Non-pigmented ciliary epithelial cell (primary cell): ENCODE results near the gene STAC.

Experiments
- DNase-seq: peaks from one replicate; pipeline ENCODE4 v3.0.0-alpha.2; 2010; ENCODE audit warnings: low read depth

STAC gene

GRCh38 chr3:36595511-36595910 is 215.2 kb downstream of the STAC start:
- no peak for DNase-seq

GRCh38 chr3:36596419-36596818 is 216.1 kb downstream of the STAC start:
- DNase-seq, result no peak

GRCh38 chr3:36597422-36597821 is 217.1 kb downstream of the STAC start:
- no peak for DNase-seq
